Panc1 (cell line): ENCODE data around the gene WNT5B.

Source experiments
- POLR2AphosphoS5 ChIP-seq: IDR thresholded peaks from 2 replicates; pipeline ENCODE4 v1.6.1; 2012; ENCODE audit warnings: mild to moderate bottlenecking, low read depth, low read length, moderate library complexity
- SIN3A ChIP-seq: IDR thresholded peaks from 2 replicates; pipeline ENCODE4 v1.6.1; 2012; ENCODE audit warnings: low read depth, mild to moderate bottlenecking, low read length, moderate library complexity, borderline replicate concordance; ENCODE audit not compliant: insufficient read depth
- TCF7L2 ChIP-seq: IDR thresholded peaks from 2 replicates; pipeline ENCODE4 v1.6.1; 2011; ENCODE audit warnings: mild to moderate bottlenecking, low read depth, low read length, inconsistent platforms
- TF ChIP-seq, protein P1 (sequence below), 2 experiments: IDR thresholded peaks; 2 replicates each; pipeline ENCODE4 v1.6.1; 2011 to 2012; ENCODE audit warnings: low read depth in 2 of 2, control low read depth in 1 of 2, low read length in 1 of 2, mild to moderate bottlenecking in 1 of 2, moderate library complexity in 1 of 2; ENCODE audit not compliant: insufficient read depth in 1 of 2
- TF ChIP-seq, protein P2 (sequence below): fragments of 450-650 bp; IDR thresholded peaks from 2 replicates; pipeline ENCODE4 v1.5.1; 2017; ENCODE audit warnings: mild to moderate bottlenecking

DNA sequence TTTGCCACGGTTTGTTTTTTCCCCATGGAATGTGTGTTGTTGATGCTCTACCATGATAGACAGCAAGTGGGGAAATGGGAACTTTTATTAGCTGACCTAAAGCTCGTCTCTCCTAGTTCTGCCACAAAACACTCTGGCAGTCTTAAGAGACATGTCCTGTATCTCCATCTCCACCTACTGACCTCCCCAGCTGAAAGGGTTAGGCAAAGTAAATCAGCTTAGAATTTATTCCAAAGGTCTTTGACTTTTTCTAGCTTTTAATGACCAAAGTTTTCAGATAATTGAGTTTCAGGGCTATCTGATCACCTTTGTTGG lies 52.4 kb downstream of the WNT5B start:
- no peak for TF ChIP-seq POLR2AphosphoS5
- TF ChIP-seq, protein P1, sequence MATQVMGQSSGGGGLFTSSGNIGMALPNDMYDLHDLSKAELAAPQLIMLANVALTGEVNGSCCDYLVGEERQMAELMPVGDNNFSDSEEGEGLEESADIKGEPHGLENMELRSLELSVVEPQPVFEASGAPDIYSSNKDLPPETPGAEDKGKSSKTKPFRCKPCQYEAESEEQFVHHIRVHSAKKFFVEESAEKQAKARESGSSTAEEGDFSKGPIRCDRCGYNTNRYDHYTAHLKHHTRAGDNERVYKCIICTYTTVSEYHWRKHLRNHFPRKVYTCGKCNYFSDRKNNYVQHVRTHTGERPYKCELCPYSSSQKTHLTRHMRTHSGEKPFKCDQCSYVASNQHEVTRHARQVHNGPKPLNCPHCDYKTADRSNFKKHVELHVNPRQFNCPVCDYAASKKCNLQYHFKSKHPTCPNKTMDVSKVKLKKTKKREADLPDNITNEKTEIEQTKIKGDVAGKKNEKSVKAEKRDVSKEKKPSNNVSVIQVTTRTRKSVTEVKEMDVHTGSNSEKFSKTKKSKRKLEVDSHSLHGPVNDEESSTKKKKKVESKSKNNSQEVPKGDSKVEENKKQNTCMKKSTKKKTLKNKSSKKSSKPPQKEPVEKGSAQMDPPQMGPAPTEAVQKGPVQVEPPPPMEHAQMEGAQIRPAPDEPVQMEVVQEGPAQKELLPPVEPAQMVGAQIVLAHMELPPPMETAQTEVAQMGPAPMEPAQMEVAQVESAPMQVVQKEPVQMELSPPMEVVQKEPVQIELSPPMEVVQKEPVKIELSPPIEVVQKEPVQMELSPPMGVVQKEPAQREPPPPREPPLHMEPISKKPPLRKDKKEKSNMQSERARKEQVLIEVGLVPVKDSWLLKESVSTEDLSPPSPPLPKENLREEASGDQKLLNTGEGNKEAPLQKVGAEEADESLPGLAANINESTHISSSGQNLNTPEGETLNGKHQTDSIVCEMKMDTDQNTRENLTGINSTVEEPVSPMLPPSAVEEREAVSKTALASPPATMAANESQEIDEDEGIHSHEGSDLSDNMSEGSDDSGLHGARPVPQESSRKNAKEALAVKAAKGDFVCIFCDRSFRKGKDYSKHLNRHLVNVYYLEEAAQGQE (IDR thresholded peaks at IDR 0.05; ENCODE audit: insufficient read depth in 1 of 2, low read depth in 2 of 2, low read length in 1 of 2), result no peak
- TF ChIP-seq, protein P2, sequence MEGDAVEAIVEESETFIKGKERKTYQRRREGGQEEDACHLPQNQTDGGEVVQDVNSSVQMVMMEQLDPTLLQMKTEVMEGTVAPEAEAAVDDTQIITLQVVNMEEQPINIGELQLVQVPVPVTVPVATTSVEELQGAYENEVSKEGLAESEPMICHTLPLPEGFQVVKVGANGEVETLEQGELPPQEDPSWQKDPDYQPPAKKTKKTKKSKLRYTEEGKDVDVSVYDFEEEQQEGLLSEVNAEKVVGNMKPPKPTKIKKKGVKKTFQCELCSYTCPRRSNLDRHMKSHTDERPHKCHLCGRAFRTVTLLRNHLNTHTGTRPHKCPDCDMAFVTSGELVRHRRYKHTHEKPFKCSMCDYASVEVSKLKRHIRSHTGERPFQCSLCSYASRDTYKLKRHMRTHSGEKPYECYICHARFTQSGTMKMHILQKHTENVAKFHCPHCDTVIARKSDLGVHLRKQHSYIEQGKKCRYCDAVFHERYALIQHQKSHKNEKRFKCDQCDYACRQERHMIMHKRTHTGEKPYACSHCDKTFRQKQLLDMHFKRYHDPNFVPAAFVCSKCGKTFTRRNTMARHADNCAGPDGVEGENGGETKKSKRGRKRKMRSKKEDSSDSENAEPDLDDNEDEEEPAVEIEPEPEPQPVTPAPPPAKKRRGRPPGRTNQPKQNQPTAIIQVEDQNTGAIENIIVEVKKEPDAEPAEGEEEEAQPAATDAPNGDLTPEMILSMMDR, result no peak
- no peak for TF ChIP-seq TCF7L2
- TF ChIP-seq SIN3A, result no peak
